Kasumi-1 (cell line): ENCODE measurements around the gene TENM4.

Experiments used
- DNase-seq, 2 experiments: peaks; one replicate each; lab custom pipeline; 2025; lab: John Stamatoyannopoulos, UW

The TENM4 gene

GRCh38 chr11:79084382-79084781 lies 356.4 kb downstream of the TENM4 start:
- DNase-seq = no peak

GRCh38 chr11:79083352-79083751 lies 357.5 kb downstream of the TENM4 start:
- DNase-seq = no peak

GRCh38 chr11:79082907-79083306 lies 357.9 kb downstream of the TENM4 start:
- DNase-seq = no peak

- DNase-seq = no peak
These were observed 358.6 kb downstream of the TENM4 start for GRCh38 chr11:79082280-79082679.

GRCh38 chr11:79081471-79082031 lies 359.3 kb downstream of the TENM4 start:
- no peak for DNase-seq

- DNase-seq = no peak
These were observed 360.3 kb downstream of the TENM4 start for GRCh38 chr11:79080551-79080950.

GRCh38 chr11:79078999-79079398 lies 361.8 kb downstream of the TENM4 start:
- no peak for DNase-seq

- no peak for DNase-seq
These were observed 362.4 kb downstream of the TENM4 start for GRCh38 chr11:79078456-79078855.

GRCh38 chr11:79077702-79078330 lies 363.0 kb downstream of the TENM4 start:
- no peak for DNase-seq

GRCh38 chr11:79076526-79077115 lies 364.2 kb downstream of the TENM4 start:
- peak; percentile 24 for DNase-seq

- no peak for DNase-seq
These were observed 366.3 kb downstream of the TENM4 start for GRCh38 chr11:79074547-79074946.

- no peak for DNase-seq
These were observed 369.6 kb downstream of the TENM4 start for GRCh38 chr11:79071190-79071589.

GRCh38 chr11:79070518-79070917 lies 370.3 kb downstream of the TENM4 start:
- no peak for DNase-seq

- DNase-seq = no peak
These were observed 371.3 kb downstream of the TENM4 start for GRCh38 chr11:79069504-79069903.

- no peak for DNase-seq
These were observed 372.5 kb downstream of the TENM4 start for GRCh38 chr11:79068356-79068755.

GRCh38 chr11:79067352-79067679 lies 373.5 kb downstream of the TENM4 start:
- DNase-seq = no peak

- DNase-seq = no peak
These were observed 374.1 kb downstream of the TENM4 start for GRCh38 chr11:79066456-79067351.

GRCh38 chr11:79062814-79063762 lies 377.7 kb downstream of the TENM4 start:
- DNase-seq = peak in 1 of 2 experiments; percentile 3

GRCh38 chr11:79060081-79060953 lies 380.5 kb downstream of the TENM4 start:
- DNase-seq = no peak

GRCh38 chr11:79059141-79059540 lies 381.7 kb downstream of the TENM4 start:
- DNase-seq = no peak
